HG02870 (cell line): ENCODE measurements around the gene BIN1.

Source experiments
- ATAC-seq: cut with Tn5 transposase; IDR thresholded peaks from one replicate; pipeline ENCODE4 v1.9.1; 2021; ENCODE audit warnings: mild to moderate bottlenecking, moderate library complexity; ENCODE audit not compliant: unreplicated experiment

Gene BIN1

DNA sequence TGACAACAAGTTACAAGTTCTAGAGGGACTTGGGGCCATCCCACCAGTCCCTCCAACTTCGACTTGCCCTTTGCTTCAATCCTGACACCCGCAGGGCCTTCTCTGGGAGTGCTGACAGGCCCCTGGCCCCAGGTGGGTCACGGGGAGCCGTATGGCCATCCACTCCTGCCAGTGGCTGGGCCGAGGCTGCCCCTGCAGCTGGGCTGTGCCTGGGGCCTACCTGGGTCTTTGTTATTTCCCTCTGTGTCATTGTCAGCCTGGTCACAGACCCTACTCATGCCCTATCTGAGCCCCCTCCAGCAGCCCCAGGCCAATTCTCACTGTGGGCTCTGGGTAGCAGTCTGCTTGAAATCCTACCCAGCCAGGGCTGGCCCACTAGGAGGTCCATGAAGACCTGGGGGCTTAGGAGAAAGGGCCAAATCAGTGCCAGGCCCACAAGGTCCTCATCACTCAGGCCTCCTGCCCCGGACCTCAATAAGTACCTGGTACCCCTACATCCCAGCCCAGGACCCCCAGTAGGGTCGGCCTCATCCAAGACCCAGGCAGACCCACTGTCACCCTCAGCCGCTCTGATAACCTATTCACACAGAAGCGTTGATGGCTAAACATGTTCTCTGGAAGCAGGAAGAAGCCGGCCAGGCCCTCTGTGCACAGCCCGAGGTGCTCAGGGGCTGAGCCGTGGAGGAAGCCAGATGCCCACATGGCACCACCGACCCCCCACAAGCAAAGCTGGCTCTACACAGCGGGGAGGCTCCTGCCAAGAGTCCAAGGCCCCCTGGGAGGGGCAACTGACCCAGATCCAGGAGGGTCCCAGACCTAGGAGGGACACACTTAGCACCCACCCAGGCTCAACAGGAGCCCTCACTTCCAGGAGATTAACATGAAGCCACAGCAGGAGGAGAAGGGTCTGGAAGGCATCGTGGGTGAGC, 57.7 kb downstream of the BIN1 start:
- no peak for ATAC-seq

DNA sequence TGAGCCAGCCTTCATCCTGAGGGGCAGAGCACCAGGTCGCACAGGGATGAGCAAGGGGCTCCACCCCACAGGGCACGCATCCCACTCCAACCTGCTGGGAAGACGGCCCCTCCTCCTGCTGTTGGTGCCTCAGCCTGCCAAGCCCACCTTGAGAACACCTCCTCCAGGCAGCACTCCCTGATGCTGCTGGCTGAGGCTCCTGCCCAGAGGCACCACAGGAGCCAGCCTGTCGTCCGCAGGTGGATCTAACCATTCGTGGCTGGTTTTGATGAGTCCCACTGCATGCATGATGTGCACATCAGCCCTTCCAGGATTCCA, 58.4 kb downstream of the BIN1 start:
- no peak for ATAC-seq

DNA sequence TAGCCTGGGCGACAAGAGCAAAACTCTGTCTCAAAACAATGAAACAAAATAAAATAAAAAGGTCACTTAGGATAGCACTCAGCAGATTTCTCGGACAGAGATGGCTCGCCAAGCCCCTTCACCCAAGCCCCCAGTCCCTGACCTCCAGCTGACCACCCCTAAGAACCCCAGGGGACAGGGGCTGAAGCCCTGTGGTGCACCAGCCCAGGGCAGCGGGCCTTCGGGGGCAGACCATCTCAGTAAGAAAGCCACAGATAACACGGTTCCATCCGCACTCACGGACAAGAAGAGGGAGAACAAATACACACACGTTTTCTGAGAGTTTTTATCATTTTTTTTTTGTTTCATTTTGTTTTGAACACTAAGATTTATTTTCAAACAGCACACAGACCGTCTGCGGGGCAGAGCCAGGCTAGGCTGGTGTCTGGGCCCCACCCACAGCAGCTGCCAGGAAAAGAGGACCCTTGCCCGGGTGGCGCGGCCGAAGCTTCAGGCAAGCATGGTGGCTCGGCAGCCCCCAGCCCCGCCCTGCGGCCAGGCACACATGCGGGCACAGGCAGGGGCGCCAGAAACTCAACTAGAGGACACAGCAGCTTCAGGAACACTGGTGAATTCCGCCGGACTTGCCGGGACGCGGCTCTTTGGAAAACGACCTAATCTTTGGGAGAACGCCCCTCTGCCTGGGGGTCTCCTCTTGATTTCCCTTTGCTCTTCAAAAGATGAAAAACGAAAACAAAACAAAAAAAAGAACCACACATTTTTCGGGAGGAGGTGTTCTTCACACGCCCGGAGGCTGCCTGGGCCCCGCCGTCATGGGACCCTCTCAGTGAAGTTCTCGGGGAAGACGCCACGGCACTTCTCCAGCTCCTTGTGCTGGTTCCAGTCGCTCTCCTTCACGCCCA, 59.0 kb downstream of the BIN1 start:
- no peak for ATAC-seq

DNA sequence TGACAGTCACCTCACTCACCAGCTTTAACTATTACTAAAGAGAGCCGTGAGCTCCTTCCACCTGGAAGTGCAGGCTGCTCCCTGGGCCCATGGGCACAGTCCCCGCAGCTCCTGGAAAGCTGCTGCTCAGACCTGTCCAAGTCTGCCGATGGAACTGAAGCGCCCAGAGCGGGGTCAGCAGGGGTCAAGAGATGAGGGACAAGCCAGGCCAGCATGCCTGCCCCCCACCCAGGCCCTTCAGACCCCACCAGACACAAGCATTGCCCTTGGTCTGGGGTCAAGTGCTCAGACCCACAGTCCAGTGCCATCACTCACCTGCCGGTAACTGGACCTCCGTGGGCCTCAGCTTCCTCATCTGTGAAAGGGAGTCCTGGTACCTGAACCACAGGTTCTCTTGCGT, 59.9 kb downstream of the BIN1 start:
- no peak for ATAC-seq

DNA sequence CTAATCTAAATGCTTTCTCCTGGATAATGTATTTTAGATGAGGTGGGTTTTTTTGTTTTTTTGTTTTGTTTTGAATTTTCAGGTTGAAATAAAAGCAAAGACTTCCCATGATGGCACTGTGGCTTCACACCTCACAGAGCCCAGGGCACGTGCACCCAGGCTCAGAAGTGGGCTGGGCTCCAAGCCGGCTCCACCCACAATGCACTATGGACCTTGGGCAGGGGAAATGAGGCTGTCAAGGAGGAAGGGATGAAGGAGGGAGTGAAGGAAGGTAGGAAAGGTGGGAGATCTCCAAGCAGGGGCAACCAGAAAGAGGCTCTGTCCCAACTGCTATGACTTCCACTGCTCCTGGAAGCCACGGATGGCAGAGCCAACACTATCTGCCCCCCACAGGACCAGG, 60.4 kb downstream of the BIN1 start:
- no peak for ATAC-seq

DNA sequence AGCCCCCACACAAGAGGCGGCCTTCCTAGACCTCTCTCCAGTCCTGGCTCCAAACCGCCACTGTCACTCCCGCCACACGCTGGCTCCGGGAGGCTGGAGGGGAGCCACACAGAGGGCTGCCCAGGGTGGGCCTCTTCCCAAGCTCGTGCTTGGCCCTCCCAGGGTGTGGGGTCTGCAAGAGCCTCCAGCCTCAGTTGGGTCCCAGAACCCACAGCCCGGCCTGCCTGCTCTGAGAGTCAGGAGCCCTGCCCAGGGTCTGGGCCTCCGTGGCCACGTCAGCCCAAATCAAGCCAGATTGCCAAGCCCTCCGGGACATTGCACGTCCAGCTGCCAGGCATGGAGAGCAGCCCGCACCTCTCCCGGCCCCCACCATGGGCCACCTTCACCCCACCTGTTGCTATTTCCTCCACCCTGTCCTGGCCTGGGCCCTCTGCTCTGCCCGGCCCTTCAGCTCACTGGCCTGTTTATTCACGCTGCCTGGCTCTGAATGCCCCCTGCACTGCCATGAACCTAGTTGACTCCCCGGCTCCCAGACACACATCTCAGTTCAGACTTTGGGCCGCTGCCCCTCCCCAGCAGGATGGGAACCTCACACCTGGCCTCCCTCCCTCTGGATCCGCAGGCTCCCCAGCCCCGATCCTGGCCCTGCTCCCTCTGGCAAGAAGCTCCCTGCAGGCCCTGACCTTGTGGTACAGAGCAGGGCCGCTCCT, 61.0 kb downstream of the BIN1 start:
- ATAC-seq: no peak

DNA sequence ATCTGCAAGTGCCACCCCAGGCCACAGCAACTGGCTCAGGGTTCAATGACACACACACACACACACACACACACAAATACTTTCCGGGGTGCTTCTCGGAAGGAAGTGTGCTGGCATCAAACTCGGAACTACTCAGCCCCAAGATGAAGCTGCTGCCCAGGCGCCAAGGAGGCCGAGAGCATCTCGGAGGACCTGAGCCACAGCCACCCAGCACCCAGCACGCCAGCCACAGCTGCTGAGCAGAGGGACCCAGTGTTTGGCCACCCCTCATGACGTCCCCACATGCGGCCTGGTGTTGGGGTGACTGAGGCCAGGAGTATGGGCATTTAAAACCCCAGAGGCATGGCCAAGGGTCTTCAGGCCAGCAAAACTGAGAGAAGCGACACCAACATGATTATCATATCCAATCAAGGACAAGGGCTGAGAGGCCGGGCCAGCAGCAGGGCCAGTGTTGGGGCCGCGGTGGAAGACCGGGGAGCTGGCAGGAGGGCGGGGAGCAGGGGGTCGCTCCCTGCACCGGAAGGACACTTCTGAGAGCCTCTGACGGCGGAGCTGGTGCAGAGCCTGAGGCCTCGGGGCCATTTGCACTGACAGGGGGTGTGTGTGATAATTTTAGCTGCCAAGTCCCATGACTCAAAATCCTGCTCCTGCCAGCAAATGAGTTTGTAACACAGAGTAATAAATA, 61.8 kb downstream of the BIN1 start:
- ATAC-seq: no peak

DNA sequence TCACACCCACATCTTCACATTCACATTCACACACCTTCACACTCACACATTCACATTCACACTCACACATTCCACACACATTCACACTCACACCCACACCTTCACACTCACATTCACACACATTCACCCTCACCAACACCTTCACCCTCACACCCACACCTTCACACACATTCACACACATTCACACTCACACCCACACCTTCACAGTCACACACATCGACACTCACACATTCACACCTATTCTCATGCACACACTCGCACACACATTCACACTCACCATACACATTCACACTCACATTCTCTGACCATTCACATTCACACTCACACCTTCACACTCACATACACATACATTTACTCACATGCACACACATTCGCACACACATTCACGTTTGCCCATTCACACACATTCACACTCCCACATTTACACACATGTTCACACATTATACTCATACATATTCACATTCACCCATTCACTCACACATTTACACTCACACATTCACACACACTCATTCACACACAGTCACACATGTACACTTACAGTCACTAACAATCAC, 62.7 kb downstream of the BIN1 start:
- no peak for ATAC-seq

DNA sequence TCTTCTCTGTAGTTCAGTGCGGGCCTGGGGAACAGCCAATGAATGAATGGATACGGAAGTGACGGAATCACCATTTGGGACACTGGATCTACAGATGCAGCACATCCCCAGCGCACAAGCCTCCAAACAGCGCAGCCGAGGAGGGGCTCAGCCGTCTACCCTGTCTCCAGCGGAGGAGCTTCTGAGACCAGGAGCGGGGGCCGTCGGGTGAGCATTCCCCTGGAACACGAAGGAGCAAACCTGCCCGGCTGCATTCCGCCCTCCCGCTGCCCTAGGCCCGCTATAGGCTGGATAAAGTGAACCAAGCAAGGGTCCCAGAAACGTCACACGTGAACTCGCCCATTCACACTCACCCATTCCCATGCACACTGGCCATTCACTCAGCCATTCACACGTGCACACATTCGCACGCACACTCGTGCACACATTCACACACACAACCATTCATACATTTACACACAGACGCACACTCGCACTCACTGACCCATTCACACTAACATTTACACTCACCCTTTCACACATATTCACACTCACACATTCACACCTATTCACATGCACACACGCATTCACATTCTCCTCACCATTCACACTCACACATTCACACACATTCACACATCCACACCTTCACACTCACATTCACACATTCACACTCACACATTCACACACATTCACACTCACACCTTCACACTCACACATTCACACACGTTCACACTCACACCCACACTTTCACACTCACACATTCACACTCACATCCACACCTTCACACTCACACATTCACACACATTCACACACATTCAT, 63.4 kb downstream of the BIN1 start:
- ATAC-seq: no peak

DNA sequence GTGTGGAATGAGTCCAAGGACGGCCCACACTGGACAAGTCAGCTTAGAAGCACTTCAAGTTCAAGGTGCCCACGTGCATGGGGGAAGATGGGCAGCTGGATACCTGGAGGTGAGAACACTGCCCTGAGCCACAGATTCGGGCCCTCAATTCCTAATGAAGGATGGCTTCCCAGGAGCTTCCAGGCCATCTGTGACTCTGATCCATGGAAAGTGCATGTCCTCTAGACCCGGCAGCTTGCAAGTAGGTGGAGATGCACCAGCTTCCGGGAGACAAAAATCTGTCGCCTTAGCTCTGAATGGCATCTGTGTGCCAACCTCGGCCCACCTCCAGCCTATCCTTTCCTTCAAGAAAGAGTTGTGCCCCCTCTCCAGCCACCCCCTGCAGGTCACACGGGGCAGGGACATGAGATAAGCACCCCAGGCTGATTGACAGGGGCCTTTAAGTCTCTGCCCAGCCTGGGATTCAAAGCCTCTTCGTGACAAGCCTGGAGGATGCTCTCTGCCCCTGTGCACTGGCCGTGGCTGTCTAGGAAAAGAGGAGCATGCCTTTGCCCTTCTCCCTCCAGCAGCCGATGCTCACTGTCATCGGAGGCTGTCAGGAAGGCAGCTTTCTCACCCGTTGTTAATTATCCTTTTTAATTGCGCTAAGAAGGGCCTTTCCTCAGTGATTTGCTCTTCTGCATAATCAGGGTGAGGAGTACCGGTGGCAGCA, 65.5 kb downstream of the BIN1 start:
- no peak for ATAC-seq

DNA sequence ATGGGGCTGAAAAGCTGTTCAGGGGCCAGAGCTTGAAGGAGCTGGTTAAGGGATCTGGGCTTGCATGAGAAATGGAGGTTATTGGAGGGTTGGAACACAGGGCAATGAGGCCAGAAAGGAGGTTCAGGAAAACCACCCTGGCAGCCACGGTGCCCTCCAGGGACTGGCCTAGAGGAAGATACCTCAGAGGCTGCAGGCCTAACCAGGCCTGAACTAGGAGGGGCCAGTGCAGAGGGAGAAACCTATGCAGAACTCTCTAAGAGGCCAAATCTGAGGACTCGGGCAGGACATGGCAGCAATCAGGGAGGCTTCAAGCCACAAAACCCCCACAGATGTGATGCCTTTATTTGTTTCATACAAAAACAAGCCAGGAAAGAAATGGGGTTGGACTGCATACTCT, 66.8 kb downstream of the BIN1 start:
- no peak for ATAC-seq

DNA sequence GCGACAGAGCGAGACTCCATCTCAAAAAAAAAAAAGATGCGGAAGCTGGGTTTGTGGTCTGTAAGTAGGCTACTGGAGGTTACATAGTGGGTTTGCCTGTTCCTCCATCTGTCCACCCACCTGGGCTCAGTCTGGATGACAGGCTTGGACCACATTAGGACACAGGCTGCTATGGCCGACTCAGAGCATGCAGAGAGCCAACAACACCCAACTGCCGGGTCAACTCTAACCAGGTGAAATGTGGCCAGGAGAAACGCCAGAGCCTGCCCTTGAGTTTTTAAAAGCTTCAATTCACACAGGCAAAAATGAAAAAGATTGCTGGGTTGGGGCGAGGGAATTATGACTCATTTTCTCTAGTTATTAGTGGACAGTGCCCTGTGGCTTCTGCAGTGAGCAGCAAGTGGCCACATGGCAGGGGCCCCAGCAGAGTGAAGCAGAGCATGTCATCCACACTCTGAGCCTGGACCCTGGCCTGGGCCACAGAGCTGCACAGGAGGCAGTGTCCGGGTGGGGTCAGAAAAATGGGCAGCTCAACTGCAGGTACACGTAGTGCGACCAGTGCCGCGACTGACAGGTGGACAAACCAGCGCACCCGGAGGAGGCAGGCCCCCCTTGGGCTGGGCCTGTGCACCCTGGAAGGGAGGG, 67.4 kb downstream of the BIN1 start:
- ATAC-seq: peak; percentile 76

DNA sequence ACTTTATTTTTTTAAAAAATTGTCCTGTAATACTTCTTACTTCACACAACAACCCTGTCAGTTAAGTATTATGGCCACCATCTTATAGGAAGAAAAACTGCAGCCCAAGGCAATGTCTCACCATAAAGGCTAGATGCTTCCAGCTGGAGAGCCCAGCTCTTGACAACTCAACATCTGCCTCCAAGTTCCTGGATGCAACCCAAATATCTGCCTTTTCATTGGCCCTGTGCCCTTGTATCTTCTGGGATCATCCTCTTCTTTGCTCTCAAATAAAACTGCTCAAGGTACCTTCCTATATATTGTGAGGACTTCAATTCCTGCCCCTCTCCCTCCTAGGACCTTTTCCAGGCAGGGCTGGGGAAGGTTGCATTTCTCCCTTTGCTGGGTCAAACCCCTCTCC, 69.5 kb downstream of the BIN1 start:
- no peak for ATAC-seq

DNA sequence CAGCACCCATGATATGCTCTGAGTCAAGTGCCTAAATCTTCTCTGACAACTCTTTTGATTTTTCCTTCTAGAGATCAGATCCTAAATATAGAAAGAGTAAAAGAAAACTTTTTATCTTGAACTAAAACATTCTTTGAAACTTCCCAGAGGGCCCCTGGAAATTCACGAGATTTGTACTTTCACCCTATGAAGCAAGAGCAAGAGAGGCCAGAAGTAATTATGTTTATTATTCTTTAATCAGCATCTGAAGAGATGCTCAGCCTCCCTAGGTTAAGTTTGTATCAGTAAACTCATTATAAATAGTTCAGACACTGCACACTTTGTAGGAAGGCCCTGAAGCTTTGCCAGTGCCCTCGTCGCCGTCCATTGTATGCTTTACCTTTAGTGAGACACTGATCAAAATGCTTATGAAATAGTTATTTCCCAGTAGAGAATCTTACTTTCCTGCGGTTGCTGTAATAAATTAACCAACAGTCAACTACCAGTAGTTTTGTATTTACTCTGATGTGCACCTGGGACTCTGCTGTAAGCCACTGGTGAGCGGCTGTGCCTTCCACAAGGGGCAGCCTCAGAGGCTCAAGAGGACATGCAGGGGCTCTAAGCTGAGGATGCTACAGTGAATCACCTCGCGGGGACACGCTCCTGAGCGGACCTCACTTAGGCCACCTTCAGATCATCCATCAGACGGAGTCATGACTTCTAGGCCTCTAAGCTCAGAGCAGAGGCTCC, 71.9 kb downstream of the BIN1 start:
- peak; percentile 29 for ATAC-seq

DNA sequence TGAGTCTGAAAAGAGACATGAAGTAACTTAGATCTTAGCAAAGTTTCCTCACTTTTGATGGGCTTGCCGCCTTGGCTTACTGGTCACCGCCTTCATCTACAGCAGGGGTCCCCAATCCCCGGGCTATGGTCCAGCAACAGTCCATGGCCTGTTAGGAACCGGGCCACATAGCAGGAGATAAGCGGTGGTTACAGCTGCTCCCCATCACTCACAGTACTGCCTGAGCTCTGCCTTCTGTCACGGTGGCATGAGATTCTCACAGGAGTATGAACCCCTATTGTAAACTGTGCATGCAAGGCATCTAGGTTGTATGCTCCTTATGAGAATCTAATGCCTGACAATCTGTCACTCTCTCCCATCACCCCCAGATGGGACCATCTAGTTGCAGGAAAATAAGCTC, 72.9 kb downstream of the BIN1 start:
- ATAC-seq: no peak

DNA sequence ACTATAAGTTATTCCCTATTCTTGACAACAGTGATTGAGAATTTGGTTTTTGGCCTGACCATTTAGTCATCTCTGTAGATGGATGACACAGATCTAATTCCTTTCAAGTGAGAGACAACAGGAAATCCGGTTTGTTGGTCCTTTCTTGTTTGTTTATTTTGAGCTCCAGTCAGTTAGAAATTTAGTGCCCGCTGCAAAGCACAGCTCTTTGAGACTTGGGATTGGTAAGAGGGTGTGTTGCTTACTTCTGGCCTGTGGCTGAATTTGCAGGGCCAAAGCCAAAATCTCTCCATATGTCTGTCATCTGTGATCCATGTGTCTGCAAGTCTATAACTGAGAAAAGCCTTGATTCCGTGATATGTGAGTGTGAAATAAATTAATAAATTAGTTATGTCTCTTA, 74.3 kb downstream of the BIN1 start:
- ATAC-seq: no peak

DNA sequence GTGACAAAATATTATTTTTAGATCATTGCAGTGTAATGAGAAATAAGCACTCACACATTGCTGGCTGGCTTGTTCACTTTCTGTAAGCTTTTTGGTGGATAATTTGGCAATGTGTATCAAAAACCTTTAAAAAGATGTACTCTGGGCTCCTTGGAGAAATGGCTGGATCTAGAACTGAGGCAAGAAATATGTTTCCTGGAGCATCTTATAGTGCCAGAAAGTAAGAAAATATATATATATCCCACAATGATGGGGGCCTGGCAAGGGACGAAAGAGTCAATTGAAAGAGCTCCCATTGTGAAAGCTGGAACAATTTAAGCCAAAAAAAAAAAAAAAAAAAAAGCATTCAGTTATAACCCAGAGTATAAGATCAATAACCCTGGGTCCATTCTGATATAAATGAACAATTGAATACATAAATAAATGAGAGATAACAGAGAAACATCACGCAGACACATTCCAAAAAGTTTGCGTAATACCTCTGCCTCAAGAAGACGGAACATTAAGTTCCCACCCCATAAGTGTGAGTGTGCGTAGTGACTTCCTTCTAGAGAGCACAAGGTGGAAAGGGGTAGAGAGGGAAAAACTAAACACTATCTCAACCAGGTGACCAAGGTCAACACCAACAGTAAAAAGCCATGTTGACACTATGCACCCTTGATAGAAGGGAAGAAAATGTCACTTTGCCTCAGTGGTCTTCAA, 77.5 kb downstream of the BIN1 start:
- no peak for ATAC-seq
